PFSK-1 (cell line): ENCODE results near the gene CSE1L.

ENCODE experiments used
- POLR2AphosphoS5 ChIP-seq: IDR thresholded peaks from 2 replicates; pipeline ENCODE4 v1.6.1; 2012; ENCODE audit warnings: low read depth, mild to moderate bottlenecking, control low read depth, low read length, moderate library complexity
- TAF1 ChIP-seq: IDR thresholded peaks from 2 replicates; pipeline ENCODE4 v1.6.1; 2012; ENCODE audit warnings: low read length, control low read depth, borderline replicate concordance; ENCODE audit not compliant: insufficient read depth

GRCh38 chr20:49006446-49006980 lies 39.6 kb upstream of the CSE1L start:
- no peak for TF ChIP-seq POLR2AphosphoS5
- no peak for TF ChIP-seq TAF1
